Measurements from ENCODE around the gene ANKRD40CL. TPM values are rescaled to one million over a fixed set of nuclear protein-coding genes. Genes with fewer than 3 reads are reported as not detected.
"Not testable (repeated sequence)": the region's sequence is repeated elsewhere in the genome, so short reads cannot be mapped to it uniquely, and the experiment has no call there.

ANKRD40CL gene
- total RNA-seq, 2 donors from 2014 or later = not detected

- H3K36me3 ChIP-seq (ENCODE audit: control insufficient read depth, insufficient read depth, low read length) = no peaks in the 10 kb centered on the region
These were observed 38.2 kb upstream of the ANKRD40CL start for GRCh38 chr17:50805486-50805885.

GRCh38 chr17:50804749-50805475, 37.6 kb upstream of the ANKRD40CL start:
- H3K27ac Mint-ChIP-seq; H3K27me3 ChIP-seq (ENCODE audit: control insufficient read depth, insufficient read depth, low read length, poor library complexity, severe bottlenecking); H3K4me3 ChIP-seq (ENCODE audit: low read length); H3K4me3 Mint-ChIP-seq; H3K9me3 Mint-ChIP-seq; H3K36me3 ChIP-seq (ENCODE audit: control insufficient read depth, insufficient read depth, low read length); H3K9ac ChIP-seq (ENCODE audit: extremely low read depth, low read length, poor library complexity, severe bottlenecking); H3K4me1 ChIP-seq (ENCODE audit: control insufficient read depth, insufficient read depth, low read length); H3K36me3 Mint-ChIP-seq (ENCODE audit: low read depth); H3K27ac ChIP-seq (ENCODE audit: low read depth, low read length); H3K9me3 ChIP-seq (ENCODE audit: control insufficient read depth, low read length); DNase-seq; H3K27me3 Mint-ChIP-seq (ENCODE audit: insufficient read depth); H3K4me1 Mint-ChIP-seq: not testable (repeated sequence)
- WGBS, 2 experiments (ENCODE audit: insufficient coverage in 1 of 2, insufficient read length in 1 of 2) = 95% methylated on average over 7 to 13 of the region's 13 CpGs

More at GRCh38 chr17:50805486-50805885, 38.2 kb upstream of the ANKRD40CL start:
- no peak for DNase-seq
- TF ChIP-seq CTCF (conservative IDR thresholded peaks at IDR 0.05) = no peak
- Histone ChIP-seq H3K27ac (ENCODE audit: low read depth, low read length) (no peak overlapping the region), H3K9ac (ENCODE audit: extremely low read depth, low read length, poor library complexity, severe bottlenecking) (no peak overlapping the region), H3K27me3 (ENCODE audit: control insufficient read depth, insufficient read depth, low read length, poor library complexity, severe bottlenecking) (no peaks in the 10 kb centered on the region), H3K9me3 (ENCODE audit: control insufficient read depth, low read length) (no peaks in the 10 kb centered on the region), H3K4me3 (ENCODE audit: low read length) (no peak overlapping the region), H3K4me1 (ENCODE audit: control insufficient read depth, insufficient read depth, low read length) (no peaks in the 10 kb centered on the region)
- Mint-ChIP-seq H3K9me3 (no peaks in the 10 kb centered on the region), H3K36me3 (ENCODE audit: low read depth) (no peaks in the 10 kb centered on the region), H3K27me3 (ENCODE audit: insufficient read depth) (no peaks in the 10 kb centered on the region), H3K4me1 (no peaks in the 10 kb centered on the region), H3K27ac (no peak overlapping the region), H3K4me3 (no peak overlapping the region)
- WGBS, 2 experiments (ENCODE audit: insufficient coverage in 1 of 2, insufficient read length in 1 of 2) = 85 to 100% methylated on average over 1 to 6 of the region's 6 CpGs

GRCh38 chr17:50803676-50804075, 36.4 kb upstream of the ANKRD40CL start:
- Histone ChIP-seq H3K27me3 (ENCODE audit: control insufficient read depth, insufficient read depth, low read length, poor library complexity, severe bottlenecking) (no peaks in the 10 kb centered on the region), H3K9me3 (ENCODE audit: control insufficient read depth, low read length) (no peaks in the 10 kb centered on the region), H3K36me3 (ENCODE audit: control insufficient read depth, insufficient read depth, low read length) (no peaks in the 10 kb centered on the region), H3K27ac (ENCODE audit: low read depth, low read length) (no peak overlapping the region), H3K9ac (ENCODE audit: extremely low read depth, low read length, poor library complexity, severe bottlenecking) (no peak overlapping the region), H3K4me3 (ENCODE audit: low read length) (no peak overlapping the region), H3K4me1 (ENCODE audit: control insufficient read depth, insufficient read depth, low read length) (peaks cover 4% of the 10 kb centered on the region)
- Mint-ChIP-seq H3K4me3 (no peak overlapping the region), H3K36me3 (ENCODE audit: low read depth) (no peaks in the 10 kb centered on the region), H3K4me1 (peaks cover 9% of the 10 kb centered on the region), H3K9me3 (no peaks in the 10 kb centered on the region), H3K27me3 (ENCODE audit: insufficient read depth) (no peaks in the 10 kb centered on the region), H3K27ac (no peak overlapping the region)
- WGBS, 2 experiments (ENCODE audit: insufficient coverage in 1 of 2, insufficient read length in 1 of 2) = 88 to 90% methylated on average over 5 to 6 of the region's 6 CpGs
- no peak for DNase-seq
- TF ChIP-seq CTCF (conservative IDR thresholded peaks at IDR 0.05) = no peak
